Fibroblast of lung (primary cell): ENCODE data around the gene ALPK1.

ENCODE experiments used
- CTCF ChIP-seq, 2 donors: IDR thresholded peaks in 1 of 2; conservative IDR thresholded peaks in 1 of 2; 1 replicate in 1 of 2; 2 replicates in 1 of 2; pipeline ENCODE4 v1.5.1; 2011 to 2012; ENCODE audit warnings: low read length in 2 of 2, control low read depth in 1 of 2, inconsistent platforms in 1 of 2, low read depth in 1 of 2, mild to moderate bottlenecking in 1 of 2
- EZH2 ChIP-seq: IDR thresholded peaks from 2 replicates; pipeline ENCODE4 v1.5.1; 2012; ENCODE audit warnings: low read length, control low read depth, mild to moderate bottlenecking; ENCODE audit errors: missing control alignments

- no peak for TF ChIP-seq CTCF (conservative IDR thresholded peaks at IDR 0.05 in 1 of 2, IDR thresholded peaks at IDR 0.05 in 1 of 2; ENCODE audit: low read depth in 1 of 2, low read length in 2 of 2)
- TF ChIP-seq EZH2: no peak
Measured at GRCh38 chr4:112332398-112332797, 35.2 kb downstream of the ALPK1 start.
